SK-N-DZ (cell line): ENCODE results near the gene CNNM4.

Experiments used
- DNase-seq: peaks from one replicate; pipeline ENCODE4 v3.0.0-alpha.2; 2015; ENCODE audit warnings: low spot score

CNNM4 gene

DNA sequence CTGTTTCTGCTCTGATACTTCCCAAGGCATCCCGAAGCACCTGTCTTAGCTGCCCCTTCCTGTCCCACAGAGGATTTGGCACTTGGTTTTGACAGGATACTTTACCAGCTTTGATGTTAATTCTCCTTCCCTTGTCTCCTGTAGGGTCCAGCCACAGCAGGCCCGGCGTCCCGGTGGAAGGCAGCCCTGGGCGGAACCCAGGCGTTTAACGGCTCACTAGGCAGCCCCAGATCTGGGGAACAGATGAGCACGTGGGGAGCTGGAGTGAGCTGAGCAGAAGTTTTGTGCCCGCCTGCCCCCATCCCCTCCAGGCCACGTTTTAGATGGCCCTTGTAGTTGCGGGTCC is 71.7 kb downstream of the CNNM4 start:
- no peak for DNase-seq

DNA sequence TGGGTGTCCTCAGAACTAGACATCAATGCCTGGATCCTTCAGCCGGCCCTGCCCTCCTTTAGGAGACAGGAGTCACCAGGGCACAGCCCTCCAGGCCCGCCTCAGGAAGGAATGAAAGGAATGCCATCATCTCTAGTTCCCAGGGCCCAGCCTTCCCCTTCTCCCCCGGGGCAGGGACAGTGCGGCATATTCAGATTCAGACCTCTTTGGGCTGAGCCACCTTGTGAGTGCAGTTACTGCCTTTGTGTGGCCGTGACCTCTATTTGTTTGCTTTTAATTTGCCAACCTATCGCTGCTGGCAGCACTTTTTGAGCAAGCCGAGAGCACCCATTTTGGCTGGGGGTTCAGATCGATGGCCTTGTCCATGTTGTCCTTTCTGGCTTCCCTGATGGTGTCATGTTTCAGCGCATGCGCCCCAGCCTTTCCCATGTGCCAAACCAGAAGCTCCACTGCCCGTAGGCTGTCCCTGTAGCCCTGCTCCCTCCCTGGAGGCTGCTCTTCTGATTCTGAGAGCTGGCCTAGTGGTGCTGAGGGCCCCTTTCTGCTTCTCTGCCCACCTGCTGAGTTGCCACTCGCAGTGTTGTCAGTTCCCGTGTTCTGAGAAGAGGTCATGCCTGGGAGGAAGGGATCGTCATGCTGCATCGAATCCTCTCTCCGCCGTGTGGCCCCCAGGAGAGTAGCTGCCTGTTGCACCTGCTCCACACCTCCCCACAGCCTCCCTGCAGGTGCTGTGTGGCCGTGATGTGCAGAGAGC is 72.2 kb downstream of the CNNM4 start:
- no peak for DNase-seq

DNA sequence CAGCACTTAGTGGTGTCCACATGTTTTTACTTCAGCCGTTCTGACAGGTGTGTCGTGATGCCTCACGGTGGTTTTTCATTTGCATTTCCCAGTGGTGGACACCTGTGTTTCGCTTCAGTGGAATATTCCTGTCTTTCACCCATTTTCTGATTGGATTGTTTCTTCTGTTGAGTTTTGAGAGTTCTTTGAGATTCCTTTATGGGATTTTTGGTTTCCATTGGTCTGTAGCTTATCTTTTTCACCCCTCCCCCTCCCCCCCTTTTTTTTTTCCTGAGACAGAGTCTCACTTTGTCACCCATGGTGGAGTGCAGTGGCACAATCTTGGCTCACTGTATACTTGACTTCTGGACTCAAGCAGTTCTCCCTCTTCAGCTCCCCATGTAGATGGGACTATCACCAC is 75.1 kb downstream of the CNNM4 start:
- no peak for DNase-seq

DNA sequence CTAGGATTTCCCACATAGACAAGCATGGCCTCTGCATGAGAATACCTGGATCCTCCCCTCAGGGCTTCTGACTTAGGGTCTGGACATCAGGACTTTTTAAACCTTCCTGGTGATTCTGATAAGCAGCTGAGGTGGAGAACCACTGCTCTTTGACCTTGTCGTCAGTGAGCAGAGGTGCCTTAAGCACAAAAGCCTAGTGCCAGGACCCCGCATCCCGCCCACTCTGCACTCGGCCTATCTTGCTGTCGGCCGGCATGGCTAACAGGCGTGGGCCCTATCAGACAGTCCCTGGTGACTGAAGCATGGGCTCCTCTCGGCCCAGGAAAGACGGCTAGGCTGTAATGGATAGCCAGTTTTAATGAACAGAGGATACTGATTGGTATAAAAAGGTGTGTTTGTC is 76.9 kb downstream of the CNNM4 start:
- no peak for DNase-seq

DNA sequence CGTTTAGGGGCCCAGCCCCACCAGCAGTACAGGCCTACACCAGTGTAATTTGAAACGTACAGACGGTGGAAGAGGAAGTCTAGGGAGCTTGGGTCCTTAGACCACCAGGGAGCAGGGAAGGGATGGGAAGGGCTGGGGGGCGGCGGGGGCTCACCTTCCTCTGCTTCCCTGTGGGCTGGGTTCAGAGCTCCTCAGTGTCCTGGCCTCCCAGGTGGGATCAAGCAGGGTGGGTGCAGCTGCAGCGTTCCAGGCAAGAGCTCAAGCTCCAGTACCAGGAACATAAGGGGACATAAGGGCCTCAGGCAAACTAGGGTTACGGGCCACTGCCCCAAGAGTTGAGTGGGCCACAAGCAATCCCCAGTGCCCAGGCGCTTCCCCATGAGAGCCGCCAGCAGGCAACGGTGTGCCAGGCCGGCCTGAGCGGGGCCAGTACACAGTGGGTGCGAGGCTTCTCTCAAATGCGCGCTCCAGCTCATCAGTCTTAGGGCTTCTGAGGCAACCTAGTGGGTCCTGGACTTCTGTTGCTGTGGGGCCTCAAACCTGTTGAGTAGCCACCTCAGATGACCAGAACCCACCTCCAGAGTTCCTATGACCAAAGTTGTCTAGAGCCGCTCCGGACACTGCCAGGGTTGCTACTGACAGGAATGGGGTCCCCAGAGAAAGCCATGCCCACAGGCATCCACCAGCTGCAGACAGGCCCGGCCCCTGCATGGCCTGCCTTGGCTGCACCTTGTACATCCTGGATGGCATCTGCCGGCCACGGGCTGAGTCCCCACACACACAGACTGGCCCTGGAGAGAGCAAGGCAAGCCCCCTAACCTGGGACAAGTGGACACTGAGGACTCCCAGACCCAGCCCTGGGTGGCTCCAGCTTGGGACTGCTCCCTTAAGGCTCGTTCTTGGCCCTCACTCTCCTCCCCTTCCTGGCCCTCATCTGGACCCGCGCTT is 77.9 kb downstream of the CNNM4 start:
- DNase-seq = no peak

DNA sequence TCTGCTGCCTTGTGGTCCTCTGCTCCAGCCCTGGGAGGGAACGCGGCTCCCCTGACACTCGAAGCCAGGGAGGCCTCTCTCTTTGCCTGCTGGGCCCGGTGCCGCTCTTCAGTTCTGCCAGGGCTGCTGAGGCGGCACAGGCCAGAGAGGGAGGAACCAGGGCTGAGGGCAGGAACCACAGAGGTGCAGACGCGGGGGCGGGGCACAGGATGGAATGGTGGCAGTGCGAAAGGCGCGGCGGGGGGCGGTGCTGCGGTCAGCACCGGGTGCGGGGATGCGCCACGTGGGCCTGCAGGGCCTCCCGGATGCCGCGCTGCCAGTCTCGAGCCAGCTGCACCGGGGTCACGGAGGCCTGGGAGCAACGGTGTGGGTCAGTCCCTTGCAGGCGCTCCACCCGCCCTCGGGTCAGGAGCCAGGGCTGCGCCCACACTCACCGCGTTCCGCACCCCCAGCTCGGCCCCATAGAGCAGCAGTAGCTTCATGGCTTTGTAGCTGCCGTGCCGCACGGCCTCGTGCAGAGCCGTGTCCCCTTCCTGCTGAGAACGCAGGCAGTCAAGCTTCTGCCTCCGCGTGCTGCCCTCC is 78.7 kb downstream of the CNNM4 start:
- no peak for DNase-seq

DNA sequence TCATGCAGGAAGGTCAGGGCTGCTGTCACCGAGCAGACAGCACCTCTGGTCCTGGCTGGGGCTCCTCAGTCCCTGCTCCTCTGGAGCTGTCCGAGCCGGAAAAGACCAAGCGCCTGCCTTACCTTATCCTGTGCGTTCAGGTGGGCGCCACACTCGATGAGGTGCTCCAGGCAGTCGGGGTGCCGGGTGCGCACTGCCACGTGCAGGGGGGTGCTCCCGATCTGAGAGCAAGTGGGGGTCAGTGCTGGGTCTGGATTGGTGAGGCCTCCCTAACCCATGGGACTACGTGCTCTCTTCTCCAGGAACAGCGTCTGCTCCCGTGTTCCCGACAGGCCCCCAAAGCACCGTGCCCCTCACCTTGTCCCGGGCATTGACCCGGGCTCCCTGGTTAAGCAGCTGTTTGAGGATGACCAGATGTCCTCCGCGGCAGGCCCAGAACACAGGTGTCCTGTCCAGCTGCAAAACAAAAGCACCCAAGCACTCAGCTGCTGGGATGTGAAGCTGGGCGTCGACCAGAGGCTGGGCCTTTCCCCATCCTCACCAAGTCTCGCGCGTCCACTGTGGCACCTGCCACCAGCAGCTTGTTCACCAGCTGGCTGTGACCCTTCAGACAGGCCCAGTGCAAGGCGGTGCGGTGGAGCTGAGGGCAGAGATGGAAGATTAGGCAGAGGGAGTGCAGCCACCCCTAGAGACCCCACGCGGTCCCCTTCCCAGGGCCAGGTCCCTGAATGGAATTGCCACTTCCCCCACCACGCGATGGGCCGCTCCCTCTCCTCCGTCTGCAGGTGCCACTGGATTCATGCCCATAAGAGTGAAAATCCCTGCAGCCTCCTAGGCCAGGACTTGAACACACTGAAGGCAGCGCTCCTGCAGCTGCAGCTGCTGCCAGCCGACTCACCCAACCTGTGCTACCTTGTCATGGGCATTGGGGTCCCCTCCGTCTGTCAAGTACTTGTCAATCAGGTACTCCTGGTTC is 79.5 kb downstream of the CNNM4 start:
- no peak for DNase-seq

DNA sequence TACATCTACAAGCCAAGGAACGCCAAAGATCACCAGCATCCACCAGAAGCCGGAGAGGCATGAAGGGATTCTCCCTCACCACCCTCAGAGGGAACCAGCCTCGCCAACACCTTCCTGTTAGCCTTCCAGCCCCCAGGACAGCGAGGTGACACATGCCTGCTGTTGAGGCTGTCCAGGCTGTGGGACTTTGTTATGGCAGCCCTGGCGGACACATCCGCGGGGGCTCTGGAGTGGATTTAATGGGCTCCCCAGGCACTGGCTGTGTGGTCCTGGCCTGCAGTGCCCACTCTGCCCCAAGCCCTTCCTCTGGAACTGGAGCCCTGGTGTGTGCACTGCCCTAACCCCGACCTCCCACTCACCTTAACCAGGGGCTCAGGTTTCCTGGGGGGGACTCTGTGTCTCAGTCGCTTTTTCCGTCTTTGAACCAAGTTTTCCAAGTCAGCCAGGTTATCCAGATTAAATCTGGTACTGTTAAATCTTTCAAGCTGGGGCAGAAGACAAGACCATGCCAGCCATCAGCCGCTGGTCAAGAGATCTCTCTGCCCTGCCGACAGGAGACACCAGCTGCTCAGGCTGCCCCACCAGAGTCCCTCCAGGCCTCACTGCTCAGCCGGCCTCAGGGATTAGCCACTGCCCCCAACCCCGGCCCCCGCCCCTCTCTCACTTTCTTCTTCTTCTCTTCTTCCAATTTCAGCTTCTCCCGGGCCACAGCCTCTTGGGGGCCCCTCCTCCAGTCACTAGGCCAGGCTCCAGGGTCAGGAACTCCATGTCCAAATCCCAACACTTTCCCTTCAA is 81.2 kb downstream of the CNNM4 start:
- no peak for DNase-seq

DNA sequence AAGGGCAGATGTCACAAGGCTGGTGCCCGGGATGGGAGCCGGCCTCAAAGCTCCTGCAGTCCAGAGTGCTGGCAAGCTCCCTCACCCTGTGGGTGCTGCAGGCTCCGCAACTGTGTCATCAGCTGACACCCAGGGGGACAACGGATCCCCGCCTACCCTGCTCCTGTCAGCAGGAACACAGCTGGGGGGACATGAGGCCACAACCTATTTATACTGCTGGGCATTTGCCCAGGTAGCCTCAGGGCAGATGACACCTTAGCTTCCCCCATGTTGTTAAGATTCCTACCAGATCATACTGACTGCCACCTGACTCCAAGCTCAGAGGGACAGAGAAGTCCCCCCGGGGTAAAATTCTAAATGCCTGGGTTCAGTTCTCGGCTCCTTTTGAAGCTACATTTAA is 81.9 kb downstream of the CNNM4 start:
- no peak for DNase-seq

DNA sequence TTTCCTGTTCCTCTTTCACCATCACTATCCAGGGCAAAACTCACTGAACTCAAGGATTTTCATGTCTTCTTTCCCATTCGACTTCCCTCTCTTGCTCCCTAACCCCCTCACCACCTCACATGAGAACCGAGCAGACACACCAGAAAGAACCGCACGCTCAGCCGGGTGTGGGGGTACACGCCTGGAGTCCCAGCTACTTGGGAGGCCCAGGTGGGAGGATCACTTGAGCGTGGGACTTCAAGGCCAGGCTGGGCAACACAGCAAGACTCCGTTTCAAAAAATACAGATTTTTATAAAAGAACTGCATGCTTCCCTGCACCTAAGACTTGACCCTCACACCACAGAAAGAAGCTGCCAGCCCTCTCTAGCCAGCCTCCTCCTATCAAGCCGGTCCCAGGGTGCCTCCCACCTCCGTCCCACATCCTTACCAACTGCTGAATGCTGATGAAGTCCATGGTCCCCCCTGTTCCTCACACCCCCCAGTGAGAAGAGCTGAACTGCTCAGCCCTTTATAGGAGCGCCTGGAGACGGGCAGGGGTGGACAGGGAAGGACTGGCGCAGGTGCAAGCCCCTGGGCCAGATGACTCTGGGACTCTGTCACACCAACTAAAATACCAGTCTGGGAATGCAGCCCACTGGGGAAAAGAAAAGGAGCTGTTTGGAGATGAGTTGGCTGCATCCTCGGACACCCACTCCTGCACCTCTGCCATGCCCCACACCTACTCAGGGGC is 83.0 kb downstream of the CNNM4 start, which contains the start of gene ANKRD23:
TSS of gene ANKRD23 (minus strand) at position 484 of the 731 bp plus-strand sequence. CDS start at position 455, 29 bp downstream.
- DNase-seq = no peak

DNA sequence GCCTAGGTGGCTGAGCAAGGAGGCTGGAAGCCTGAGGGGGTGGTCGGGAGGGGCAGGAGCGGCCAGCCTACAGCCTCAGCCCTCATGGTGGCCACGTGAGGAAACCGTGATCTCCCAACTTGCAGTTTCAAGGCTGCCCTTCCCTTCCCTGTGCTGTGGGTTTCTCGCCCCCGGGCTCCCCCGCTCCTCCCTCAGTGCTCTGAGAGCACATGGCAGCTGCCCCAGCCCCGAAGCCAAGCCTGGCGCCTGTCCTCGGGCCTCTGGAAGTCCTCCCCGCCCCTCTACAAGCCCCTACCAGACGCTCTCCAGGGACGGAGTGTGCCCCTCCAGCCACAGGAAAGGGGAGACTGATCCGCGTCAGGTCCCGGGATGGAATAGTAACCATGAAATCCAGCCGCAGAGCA is 83.7 kb downstream of the CNNM4 start:
- no peak for DNase-seq

DNA sequence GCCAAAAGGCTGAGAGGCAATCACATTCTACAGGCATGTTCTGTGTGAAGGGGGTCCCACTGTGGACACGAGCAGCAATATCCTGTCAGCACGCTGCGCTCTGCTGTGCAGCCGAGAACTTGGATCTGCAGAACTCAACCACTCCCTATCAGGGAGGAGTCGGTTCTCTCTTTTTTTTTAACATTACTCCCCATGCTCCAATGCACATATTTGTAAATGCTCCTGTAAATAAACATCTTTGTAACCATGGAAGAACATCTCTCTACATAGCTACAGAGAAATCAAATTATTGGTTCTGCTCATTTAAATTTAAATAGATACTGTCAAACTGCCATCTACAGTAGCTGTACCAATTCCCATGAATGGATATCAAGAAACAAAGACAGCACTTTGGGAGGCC is 86.1 kb downstream of the CNNM4 start:
- no peak for DNase-seq

DNA sequence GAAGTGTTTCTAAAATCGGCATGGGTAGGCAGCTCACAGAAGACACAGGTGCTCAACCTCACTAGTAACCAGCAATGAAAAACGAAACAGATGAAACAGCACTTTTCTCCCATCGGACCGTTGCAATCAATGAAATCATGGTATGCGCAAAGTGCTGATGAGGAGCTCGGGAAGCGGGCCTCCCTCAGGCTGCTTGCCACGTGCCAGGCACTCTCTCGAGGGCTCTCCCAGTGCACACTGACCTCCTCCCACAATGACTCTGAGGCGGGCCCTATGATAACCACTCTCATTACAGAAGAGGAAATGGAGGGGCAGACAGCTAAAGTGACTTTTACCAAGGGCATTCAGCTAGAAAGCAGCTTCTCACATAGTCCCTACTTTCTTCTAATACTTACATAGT is 86.9 kb downstream of the CNNM4 start:
- no peak for DNase-seq

DNA sequence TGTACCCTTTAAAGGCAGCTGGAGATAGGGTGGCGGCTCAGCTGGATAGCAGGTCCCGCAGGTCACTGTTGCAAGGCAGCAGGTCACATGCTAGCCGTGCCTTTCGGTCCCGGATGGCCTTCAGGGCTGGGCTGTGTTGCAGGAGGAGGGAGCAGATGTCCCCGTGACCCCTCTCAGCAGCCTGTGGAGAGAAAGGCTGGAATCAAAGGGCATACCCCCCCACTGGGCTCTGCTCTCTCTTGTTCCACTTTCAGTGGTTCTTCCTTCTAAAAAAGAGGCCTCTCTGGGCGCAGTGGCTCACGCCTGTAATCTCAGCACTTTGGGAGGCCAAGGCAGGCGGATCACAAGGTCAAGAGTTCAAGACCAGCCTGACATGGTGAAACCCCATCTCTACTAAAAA is 87.6 kb downstream of the CNNM4 start:
- no peak for DNase-seq

DNA sequence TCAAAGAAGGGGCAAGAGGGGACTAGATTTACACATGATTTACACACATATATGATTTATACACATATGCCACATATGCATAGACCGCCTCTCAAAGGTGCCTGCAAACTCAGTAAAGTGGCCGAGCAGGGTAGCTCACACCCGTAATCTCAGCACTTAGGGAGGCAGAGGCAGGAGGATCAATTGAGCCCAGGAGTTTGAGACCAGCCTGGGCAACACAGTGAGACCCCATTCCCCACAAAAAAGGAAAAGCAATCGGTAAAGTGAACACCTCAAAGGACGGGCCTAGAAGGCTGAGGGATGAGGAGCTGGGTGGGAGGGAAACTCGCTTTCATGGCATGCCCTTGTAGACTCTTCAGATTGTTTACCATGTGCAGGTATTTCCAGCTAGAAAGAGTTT is 92.0 kb downstream of the CNNM4 start:
- no peak for DNase-seq

DNA sequence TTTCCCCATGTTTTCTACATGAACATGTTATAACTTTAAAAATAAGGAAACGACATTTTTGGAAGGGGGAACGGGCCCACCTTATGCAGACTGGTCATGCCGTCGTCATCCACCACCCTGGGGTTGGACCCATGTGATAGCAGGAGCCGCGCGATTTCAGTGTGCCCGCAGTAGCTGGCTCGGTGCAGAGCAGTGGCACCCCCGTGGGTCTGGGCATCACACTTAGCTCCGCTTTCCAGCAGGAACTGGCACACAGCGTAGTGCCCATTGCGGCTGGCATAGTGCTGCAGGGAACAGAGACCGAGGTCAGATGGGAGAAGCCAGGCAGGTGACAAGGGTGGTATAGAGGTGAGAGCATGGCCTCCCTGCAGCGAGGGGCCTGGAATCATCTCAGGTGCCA is 92.6 kb downstream of the CNNM4 start:
- DNase-seq = no peak

DNA sequence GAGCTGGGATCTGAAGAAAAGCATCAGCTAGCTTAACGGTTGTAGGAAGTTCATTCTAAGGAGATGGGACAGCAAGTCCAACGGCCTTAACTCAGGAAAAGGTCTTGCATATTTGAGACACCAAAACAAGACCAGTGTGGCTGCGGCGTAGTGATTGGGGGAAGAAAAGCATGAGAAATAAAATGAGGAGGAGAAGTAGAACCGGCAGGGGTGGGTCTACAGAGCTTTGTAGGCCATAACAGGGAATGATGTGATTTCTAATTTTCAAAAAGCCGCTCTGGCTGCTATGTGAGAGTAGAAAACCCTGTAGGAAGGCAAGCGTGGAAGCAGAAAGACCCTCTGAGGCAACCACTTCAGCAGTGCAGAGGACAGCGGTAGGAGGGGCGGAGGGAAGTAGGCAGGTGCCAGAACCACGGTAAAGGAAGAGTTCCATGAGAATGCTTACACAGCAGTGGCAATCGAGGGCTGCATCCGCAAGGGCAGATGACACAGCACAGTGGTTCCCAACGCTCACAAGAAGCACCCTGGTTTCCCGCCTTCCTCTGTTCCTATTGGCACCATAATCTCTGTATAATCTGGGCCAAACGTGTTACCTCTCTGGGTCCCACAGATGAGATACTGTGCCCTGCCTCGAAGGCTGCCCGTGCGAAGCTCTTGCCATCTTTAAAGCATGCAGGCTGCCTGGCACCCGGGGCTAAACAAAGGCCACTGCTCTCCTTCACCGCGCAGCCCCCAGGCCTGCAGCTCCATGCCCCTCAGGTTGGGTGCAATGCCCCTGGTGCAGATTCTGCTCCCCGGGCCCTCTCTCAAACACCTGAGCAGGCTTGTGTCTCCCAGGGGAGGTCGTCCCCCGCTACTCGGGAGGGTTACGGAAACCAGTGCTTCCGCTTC is 96.3 kb downstream of the CNNM4 start:
- peak; percentile 44 for DNase-seq

DNA sequence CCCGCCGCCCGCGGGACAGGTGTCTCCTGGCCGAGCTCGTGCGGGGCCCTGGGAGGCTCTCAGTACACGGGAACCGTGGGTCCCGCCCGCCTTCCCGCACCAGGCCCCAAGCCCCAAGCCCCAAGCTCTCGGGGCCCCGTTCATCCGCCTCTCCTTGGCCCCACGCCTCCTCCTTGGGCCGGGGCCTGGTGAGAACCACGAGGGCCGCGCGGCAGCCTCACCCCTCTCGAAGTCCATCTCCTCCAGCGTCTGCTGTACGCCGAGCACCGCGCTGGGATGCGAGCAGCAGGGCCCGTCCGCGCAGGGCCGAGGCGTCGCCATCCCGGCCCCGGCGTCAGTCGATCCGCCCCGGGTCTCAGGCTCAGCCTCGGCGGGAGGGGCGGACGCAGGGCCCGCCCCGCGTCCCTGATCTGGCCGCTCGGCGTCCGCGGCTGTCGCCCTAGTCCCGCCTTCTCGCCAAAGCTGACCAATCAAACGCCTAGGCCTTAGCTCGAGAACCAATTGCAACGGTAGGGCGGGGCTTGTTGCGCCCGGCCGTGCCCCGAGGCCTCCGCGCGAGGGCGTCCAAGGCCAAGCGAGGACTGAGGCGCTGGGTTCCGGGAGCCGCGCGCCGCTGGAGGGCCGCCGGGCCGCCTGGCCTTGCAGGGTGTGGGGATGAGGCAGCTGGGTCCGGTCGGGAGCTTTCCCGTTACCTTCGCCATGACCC is 97.1 kb downstream of the CNNM4 start, which contains the start of gene ANKRD39:
TSS of gene ANKRD39 (minus strand) at position 350 of the 706 bp plus-strand sequence. CDS start at position 321, 29 bp downstream.
- peak; percentile 96 for DNase-seq
